B cell (primary cell): ENCODE data around the gene VWCE. TPM values are rescaled to one million over a fixed set of nuclear protein-coding genes. Genes with fewer than 3 reads are reported as not detected.

Experiments
- ATAC-seq: fragments of 200-7000 bp; cut with Tn5 transposase; one replicate; pipeline ENCODE4 v1.10.0; 2021; ENCODE audit warnings: low read depth, mild to moderate bottlenecking, moderate number of reproducible peaks, moderate library complexity
- CTCF ChIA-PET: fragments of 350-600 bp; sonication (Branson Sonifier 250); formaldehyde crosslinking; loops from one replicate; lab custom pipeline; 2021; ENCODE audit warnings: antibody characterized with exemption, inconsistent platforms; lab: Charles Lee
- POLR2A ChIA-PET: fragments of 350-600 bp; sonication (Branson Sonifier 250); formaldehyde crosslinking; loops from one replicate; lab custom pipeline; 2021; ENCODE audit warnings: antibody characterized with exemption; lab: Charles Lee
- DNase-seq: peaks from one replicate; pipeline ENCODE4 v3.0.0; 2013
- H2AFZ ChIP-seq: 2 replicates; pipeline ENCODE4 v1.6.1; 2012; ENCODE audit warnings: mild to moderate bottlenecking, low read depth, low read length; ENCODE audit not compliant: insufficient read depth, poor library complexity, severe bottlenecking
- H3K27ac ChIP-seq, 2 donors: 1 replicate in 1 of 2; 2 replicates in 1 of 2; pipeline ENCODE4 v1.5.1; 2012 to 2013; ENCODE audit warnings: low read length in 2 of 2, mild to moderate bottlenecking in 2 of 2, moderate library complexity in 1 of 2
- H3K27me3 ChIP-seq, 4 experiments: fragments of 200-600 bp in 1 of 4; sonication (generic) in 1 of 4; replicated peaks in 1 of 4; 1 replicate in 2 of 4; 2 replicates in 2 of 4; pipeline versions ENCODE4 v1.6.1 to v1.7.0; 2013 to 2016; ENCODE audit warnings: low read length in 3 of 4, mild to moderate bottlenecking in 2 of 4, mixed read lengths in 1 of 4, moderate library complexity in 1 of 4; ENCODE audit not compliant: insufficient read depth in 4 of 4, control insufficient read depth in 3 of 4; ENCODE audit errors: control extremely low read depth in 1 of 4
- H3K36me3 ChIP-seq, 2 experiments: replicated peaks in 1 of 2; 1 replicate in 1 of 2; 2 replicates in 1 of 2; pipeline versions ENCODE4 v1.6.1 to v1.7.1; 2013; ENCODE audit warnings: low read length in 1 of 2; ENCODE audit not compliant: insufficient read depth in 2 of 2, control insufficient read depth in 1 of 2; ENCODE audit errors: control extremely low read depth in 1 of 2, extremely low read depth in 1 of 2
- H3K4me1 ChIP-seq, 2 donors: fragments of 200-600 bp in 1 of 2; sonication (generic) in 1 of 2; 1 replicate in 1 of 2; 2 replicates in 1 of 2; pipeline versions ENCODE4 v1.5.1 to v1.6.1; 2013 to 2017; ENCODE audit warnings: low read length in 2 of 2; ENCODE audit not compliant: control insufficient read depth in 2 of 2, insufficient read depth in 2 of 2
- H3K4me2 ChIP-seq: replicated peaks from 2 replicates; pipeline ENCODE3; 2012; ENCODE audit warnings: mild to moderate bottlenecking, low read depth, low read length; ENCODE audit not compliant: poor library complexity, severe bottlenecking
- H3K4me3 ChIP-seq, 5 experiments: fragments of 200-600 bp in 1 of 5; sonication (generic) in 1 of 5; 1 replicate in 3 of 5; 2 replicates in 2 of 5; pipeline versions ENCODE4 v1.5.1 to v1.7.0; 2011 to 2016; ENCODE audit warnings: low read length in 4 of 5, mild to moderate bottlenecking in 4 of 5, low read depth in 2 of 5, control low read depth in 1 of 5, moderate library complexity in 1 of 5; ENCODE audit not compliant: insufficient read depth in 1 of 5; ENCODE audit errors: control extremely low read depth in 1 of 5, extremely low read depth in 1 of 5
- H3K79me2 ChIP-seq: fragments of 200-600 bp; sonication (generic); one replicate; pipeline ENCODE4 v1.6.0; 2016; ENCODE audit warnings: low read length; ENCODE audit not compliant: control insufficient read depth, insufficient read depth
- H3K9ac ChIP-seq: fragments of 200-600 bp; sonication (generic); 2 replicates; pipeline ENCODE4 v1.6.1; 2017; ENCODE audit warnings: mild to moderate bottlenecking, low read length, moderate library complexity
- H3K9me3 ChIP-seq, 3 donors: one replicate each; pipeline versions ENCODE4 v1.6.1 to v1.7.1; 2013; ENCODE audit warnings: low read length in 2 of 3; ENCODE audit not compliant: control insufficient read depth in 2 of 3, insufficient read depth in 1 of 3; ENCODE audit errors: control extremely low read depth in 1 of 3
- H4K20me1 ChIP-seq: 2 replicates; pipeline ENCODE4 v1.6.0; 2012; ENCODE audit warnings: mild to moderate bottlenecking, low read length; ENCODE audit not compliant: insufficient read depth, control insufficient read depth, poor library complexity, severe bottlenecking
- H3K27ac Mint-ChIP-seq: one replicate; pipeline ENCODE4 v1.8.0; 2021; ENCODE audit warnings: mixed read lengths
- H3K27me3 Mint-ChIP-seq: one replicate; pipeline ENCODE4 v1.8.0; 2021; ENCODE audit warnings: mixed read lengths
- H3K4me1 Mint-ChIP-seq: one replicate; pipeline ENCODE4 v1.8.0; 2021; ENCODE audit warnings: mixed read lengths
- H3K4me3 Mint-ChIP-seq: one replicate; pipeline ENCODE4 v1.8.0; 2021; ENCODE audit warnings: mixed read lengths
- H3K9me3 Mint-ChIP-seq: one replicate; pipeline ENCODE4 v1.8.0; 2022; ENCODE audit warnings: mixed read lengths; ENCODE audit not compliant: insufficient read depth
- EZH2 ChIP-seq: IDR thresholded peaks from 2 replicates; pipeline ENCODE4 v1.6.1; 2012; ENCODE audit warnings: borderline replicate concordance, low read depth, mild to moderate bottlenecking, moderate library complexity, low read length; ENCODE audit not compliant: insufficient read depth, poor library complexity, severe bottlenecking
- WGBS: methylation state at CpG from one replicate; pipeline ENCODE4 v1.1.5; 2013; ENCODE audit warnings: missing lambda C conversion rate; ENCODE audit not compliant: insufficient coverage; 5-methylcytosine and 5-hydroxymethylcytosine counted together
- intact Hi-C: fragments of 100-400 bp; cut with micrococcal nuclease; formaldehyde crosslinking; loops from one replicate; pipeline ENCODE4 v1.10.0; 2022
- polyA plus RNA-seq: library from polyadenylated mRNA; depleted of rRNA; stranded (reverse); fragments of >200 nt; gene quantifications from 2 replicates; pipeline ENCODE4 v1.2.3, GENCODE V29; 2012
- total RNA-seq, 2 donors: library from RNA; stranded (reverse); fragments of 120-200 nt in 1 of 2; gene quantifications; 1 replicate in 1 of 2; 2 replicates in 1 of 2; pipeline versions ENCODE4 v1.2.3 to v1.2.4, GENCODE V29; 2013 to 2022
- TF ChIP-seq, protein P1 (sequence below): fragments of 200-600 bp; IDR thresholded peaks from one replicate; pipeline ENCODE4 v1.8.0; 2022; ENCODE audit warnings: antibody characterized with exemption, mild to moderate bottlenecking

The VWCE gene
- total and polyA plus RNA-seq, 2 donors (not counting 1 experiment from before 2014, with no cell fraction given), result 0.37 to 0.39 TPM

DNA sequence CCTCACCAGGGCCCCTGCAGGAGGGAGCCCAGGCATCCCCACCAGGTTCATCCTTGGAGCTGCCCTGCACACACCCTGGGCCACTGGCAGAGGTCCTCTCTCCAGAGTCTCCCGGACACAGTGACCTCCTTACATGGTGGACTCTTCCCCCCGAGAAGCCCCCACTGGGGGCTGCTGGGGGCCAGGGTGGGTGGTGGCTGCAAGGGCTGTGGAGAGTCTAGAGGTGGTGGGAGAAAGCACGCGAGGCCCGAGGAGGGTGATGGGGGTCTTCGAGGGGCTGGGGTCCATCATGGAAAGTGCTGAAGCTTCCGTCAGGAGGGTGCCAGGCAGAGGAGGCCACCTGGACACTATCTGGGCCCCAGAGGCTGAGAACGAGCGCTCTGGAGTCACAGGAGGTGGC lies 36.6 kb downstream of the VWCE start:
- no peaks in the 10 kb centered on the region for H3K9me3 ChIP-seq
- no peaks in the 10 kb centered on the region for H3K4me1 Mint-ChIP-seq
- no peaks in the 10 kb centered on the region for H3K4me1 ChIP-seq
- H3K4me3 ChIP-seq, result no peak overlapping the region
- TF ChIP-seq, protein P1, sequence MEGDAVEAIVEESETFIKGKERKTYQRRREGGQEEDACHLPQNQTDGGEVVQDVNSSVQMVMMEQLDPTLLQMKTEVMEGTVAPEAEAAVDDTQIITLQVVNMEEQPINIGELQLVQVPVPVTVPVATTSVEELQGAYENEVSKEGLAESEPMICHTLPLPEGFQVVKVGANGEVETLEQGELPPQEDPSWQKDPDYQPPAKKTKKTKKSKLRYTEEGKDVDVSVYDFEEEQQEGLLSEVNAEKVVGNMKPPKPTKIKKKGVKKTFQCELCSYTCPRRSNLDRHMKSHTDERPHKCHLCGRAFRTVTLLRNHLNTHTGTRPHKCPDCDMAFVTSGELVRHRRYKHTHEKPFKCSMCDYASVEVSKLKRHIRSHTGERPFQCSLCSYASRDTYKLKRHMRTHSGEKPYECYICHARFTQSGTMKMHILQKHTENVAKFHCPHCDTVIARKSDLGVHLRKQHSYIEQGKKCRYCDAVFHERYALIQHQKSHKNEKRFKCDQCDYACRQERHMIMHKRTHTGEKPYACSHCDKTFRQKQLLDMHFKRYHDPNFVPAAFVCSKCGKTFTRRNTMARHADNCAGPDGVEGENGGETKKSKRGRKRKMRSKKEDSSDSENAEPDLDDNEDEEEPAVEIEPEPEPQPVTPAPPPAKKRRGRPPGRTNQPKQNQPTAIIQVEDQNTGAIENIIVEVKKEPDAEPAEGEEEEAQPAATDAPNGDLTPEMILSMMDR, result no peak
- TF ChIP-seq EZH2, result no peak
- H3K36me3 ChIP-seq, result no peaks in the 10 kb centered on the region
- 94% methylated on average over 8 of the region's 9 CpGs for WGBS
- CTCF ChIA-PET, result no interaction called here
- H3K79me2 ChIP-seq, result no peaks in the 10 kb centered on the region
- no peaks in the 10 kb centered on the region for H3K27me3 ChIP-seq
- no peaks in the 10 kb centered on the region for H4K20me1 ChIP-seq
- ATAC-seq (no peak), DNase-seq (no peak)
- POLR2A ChIA-PET, result no interaction called here
- intact Hi-C loops, result loop anchor here (10.0 kb wide), 1 partner anchor 126 kb away; no protein-coding TSS in a partner anchor
- no peak overlapping the region for H3K4me3 Mint-ChIP-seq
- no peaks in the 10 kb centered on the region for H3K27me3 Mint-ChIP-seq
- H3K9me3 Mint-ChIP-seq, result no peaks in the 10 kb centered on the region
- no peak overlapping the region for H3K4me2 ChIP-seq
- H2AFZ ChIP-seq, result no peak overlapping the region
- no peak overlapping the region for H3K9ac ChIP-seq
- H3K27ac Mint-ChIP-seq, result no peak overlapping the region
- H3K27ac ChIP-seq, result no peak overlapping the region

DNA sequence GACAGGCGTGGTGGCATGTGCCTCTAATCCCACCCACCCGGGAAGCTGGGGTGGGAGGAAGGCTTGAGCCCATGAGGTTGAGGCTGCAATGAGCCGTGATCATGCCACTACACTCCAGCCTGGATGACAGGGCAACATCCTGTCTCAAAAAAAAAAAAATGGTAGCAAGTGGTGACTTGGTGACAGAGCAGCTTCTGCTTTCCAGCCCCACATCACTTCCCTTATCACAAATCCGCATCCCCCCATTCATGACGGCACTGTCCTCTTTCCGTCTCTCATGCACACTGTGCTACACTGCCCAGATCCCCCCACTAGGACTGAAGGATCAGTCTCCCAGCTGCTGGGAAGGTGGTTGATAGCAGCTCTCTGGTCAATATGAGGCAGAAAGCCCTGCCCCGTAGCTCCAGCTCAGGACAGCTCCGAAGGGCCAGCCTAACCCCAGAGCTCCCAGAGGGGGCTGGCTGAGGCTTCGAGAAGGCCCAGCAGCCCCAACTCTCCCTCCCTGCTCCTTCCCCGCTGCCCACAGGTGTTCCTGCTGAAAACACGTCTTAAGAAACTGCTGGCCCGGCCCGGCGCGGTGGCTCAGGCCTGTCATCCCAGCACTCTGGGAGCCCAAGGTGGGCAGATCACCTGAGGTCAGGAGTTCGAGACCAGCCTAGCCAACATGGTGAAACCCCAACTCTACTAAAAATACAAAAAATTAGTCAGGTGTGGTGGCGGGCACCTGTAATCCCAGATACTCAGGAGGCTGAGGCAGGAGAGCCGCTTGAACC lies 38.2 kb downstream of the VWCE start:
- Histone ChIP-seq H3K9me3 (no peaks in the 10 kb centered on the region), H3K27ac (no peak overlapping the region), H4K20me1 (no peaks in the 10 kb centered on the region), H3K4me1 (no peaks in the 10 kb centered on the region), H3K4me2 (no peak overlapping the region), H3K4me3 (no peak overlapping the region), H3K9ac (no peak overlapping the region), H3K27me3 (no peaks in the 10 kb centered on the region), H3K79me2 (no peaks in the 10 kb centered on the region), H3K36me3 (no peaks in the 10 kb centered on the region), H2AFZ (no peak overlapping the region)
- DNase-seq (no peak), ATAC-seq (no peak)
- no peaks in the 10 kb centered on the region for H3K27me3 Mint-ChIP-seq
- H3K4me3 Mint-ChIP-seq, result no peak overlapping the region
- H3K9me3 Mint-ChIP-seq, result no peaks in the 10 kb centered on the region
- intact Hi-C loops, result loop anchor here (10.0 kb wide), 1 partner anchor 128 kb away; no protein-coding TSS in a partner anchor
- WGBS, result 91% methylated on average over 15 of the region's 18 CpGs
- TF ChIP-seq, protein P1, result no peak
- TF ChIP-seq EZH2, result no peak
- no peaks in the 10 kb centered on the region for H3K4me1 Mint-ChIP-seq
- ChIA-PET CTCF (interaction anchor here (0.6 kb wide), 1 partner anchor 125 kb away, joined by 3 read pairs; no protein-coding TSS in a partner anchor), POLR2A (no interaction called here)
- no peak overlapping the region for H3K27ac Mint-ChIP-seq
